AG09309 (cell line): Measurements from ENCODE around the gene AFF3.
"Not testable (repeated sequence)": the region's sequence is repeated elsewhere in the genome, so short reads cannot be mapped to it uniquely, and the experiment has no call there.

Experiments used
- DNase-seq: peaks from one replicate; pipeline ENCODE4 v3.0.0-alpha.2; 2010; ENCODE audit warnings: low read depth
- H3K4me3 ChIP-seq: 2 replicates; pipeline ENCODE4 v1.5.1; 2011; ENCODE audit warnings: mild to moderate bottlenecking, low read depth, low read length, moderate library complexity; ENCODE audit not compliant: control insufficient read depth
- CTCF ChIP-seq: IDR thresholded peaks from 2 replicates; pipeline ENCODE4 v1.5.1; 2011; ENCODE audit warnings: mild to moderate bottlenecking, low read depth, low read length, inconsistent platforms; ENCODE audit not compliant: insufficient read depth, control insufficient read depth; ENCODE audit errors: missing control alignments

Gene AFF3

GRCh38 chr2:100113990-100114433, 28.4 kb downstream of the AFF3 start:
- no peak for DNase-seq
- H3K4me3 ChIP-seq, result no peak overlapping the region
- TF ChIP-seq CTCF, result no peak

GRCh38 chr2:100110614-100111000, 31.8 kb downstream of the AFF3 start:
- no peak for TF ChIP-seq CTCF
- DNase-seq, result no peak
- H3K4me3 ChIP-seq, result no peak overlapping the region

- no peak overlapping the region for H3K4me3 ChIP-seq
These were observed 32.3 kb downstream of the AFF3 start for GRCh38 chr2:100109986-100110613.

GRCh38 chr2:100108648-100109020, 33.8 kb downstream of the AFF3 start:
- H3K4me3 ChIP-seq, DNase-seq: not testable (repeated sequence)

More at GRCh38 chr2:100109986-100110613, 32.3 kb downstream of the AFF3 start:
- no peak for DNase-seq
- TF ChIP-seq CTCF, result no peak

GRCh38 chr2:100107906-100108647, 34.3 kb downstream of the AFF3 start:
- no peak for DNase-seq
- no peak for TF ChIP-seq CTCF
- no peak overlapping the region for H3K4me3 ChIP-seq

GRCh38 chr2:100107440-100107839, 35.0 kb downstream of the AFF3 start:
- no peak for TF ChIP-seq CTCF
- no peak overlapping the region for H3K4me3 ChIP-seq
- DNase-seq, result no peak

GRCh38 chr2:100106460-100106859, 35.9 kb downstream of the AFF3 start:
- no peak for TF ChIP-seq CTCF
- H3K4me3 ChIP-seq, result no peak overlapping the region
- DNase-seq, result no peak
